Natural killer cell treated with Interleukin-12 subunit alpha and Interleukin-12 subunit beta and Interleukin-15 and Interleukin-18, amount 100 ng/mL, for 72 hours (primary cell): ENCODE data around the gene RPL31. TPM values are rescaled to one million over a fixed set of nuclear protein-coding genes. Genes with fewer than 3 reads are reported as not detected.

ENCODE experiments used
- ATAC-seq, 2 donors: fragments of 150-1000 bp; cut with Tn5 transposase in 1 of 2; sonication (Bioruptor Pico), chemical (Tn5 transposase) in 1 of 2; 2 replicates each; pipeline ENCODE4 v1.10.0; 2021
- DNase-seq: peaks from one replicate; pipeline ENCODE4 v3.0.0; 2022; ENCODE audit warnings: low spot score
- H3K27ac Mint-ChIP-seq, 2 donors: 1 replicate in 1 of 2; 2 replicates in 1 of 2; pipeline ENCODE4 v1.8.0; 2022; ENCODE audit warnings: mixed read lengths in 2 of 2, mild to moderate bottlenecking in 1 of 2, moderate library complexity in 1 of 2
- H3K27me3 Mint-ChIP-seq, 2 donors: 1 replicate in 1 of 2; 2 replicates in 1 of 2; pipeline ENCODE4 v1.8.0; 2022; ENCODE audit warnings: mixed read lengths in 2 of 2
- H3K36me3 Mint-ChIP-seq: one replicate; pipeline ENCODE4 v1.8.0; 2022; ENCODE audit warnings: mixed read lengths
- H3K4me1 Mint-ChIP-seq, 2 donors: 1 replicate in 1 of 2; 2 replicates in 1 of 2; pipeline ENCODE4 v1.8.0; 2022; ENCODE audit warnings: low read depth in 2 of 2, mixed read lengths in 2 of 2, mild to moderate bottlenecking in 1 of 2
- H3K4me3 Mint-ChIP-seq: one replicate; pipeline ENCODE4 v1.8.0; 2022; ENCODE audit warnings: mixed read lengths
- H3K9me3 Mint-ChIP-seq: 2 replicates; pipeline ENCODE4 v1.8.0; 2022; ENCODE audit warnings: mixed read lengths
- total RNA-seq, 2 donors: library from RNA; stranded (reverse); gene quantifications; one replicate each; pipeline ENCODE4 v1.2.3, GENCODE V29; 2022

RPL31 gene
- total RNA-seq, 2 donors from 2014 or later: 623 to 1,027 TPM

DNA sequence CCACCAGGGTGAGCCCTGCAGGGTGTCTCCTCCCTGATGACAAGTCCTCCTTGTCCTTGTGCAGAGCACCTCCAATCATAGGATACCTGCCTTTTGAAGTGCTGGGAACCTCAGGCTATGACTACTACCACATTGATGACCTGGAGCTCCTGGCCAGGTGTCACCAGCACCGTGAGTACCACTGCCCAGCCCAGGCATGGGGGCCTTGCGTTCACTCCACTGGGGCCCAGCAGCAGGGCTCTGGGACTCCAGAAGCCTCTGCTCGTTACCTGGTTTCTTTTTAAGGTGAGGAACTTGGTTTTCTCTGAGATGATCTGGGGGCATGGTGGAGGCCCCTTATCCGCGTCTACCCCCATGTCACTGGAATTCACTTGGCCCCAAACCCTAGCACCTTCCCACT is 36.5 kb upstream of the RPL31 start:
- no peak overlapping the region for H3K27ac Mint-ChIP-seq

DNA sequence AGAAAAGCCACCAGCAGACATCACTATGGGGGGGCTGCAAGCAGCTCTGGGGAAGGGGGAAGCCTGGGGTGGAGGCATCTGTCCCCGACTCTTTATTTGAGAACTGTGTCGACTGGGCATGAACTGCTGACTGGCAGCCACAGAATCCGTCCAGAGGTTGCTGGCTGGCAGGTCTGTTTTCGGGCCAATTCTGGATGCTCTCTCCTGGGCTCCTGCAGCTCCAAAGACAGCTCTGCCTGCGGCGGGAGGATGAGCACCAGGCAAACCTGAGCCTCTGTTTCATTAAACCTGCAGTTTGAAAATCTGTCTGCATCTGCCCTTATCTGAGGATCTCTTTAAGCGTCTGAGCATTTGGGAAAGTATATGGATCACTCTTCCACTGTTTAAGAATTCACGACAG is 34.4 kb upstream of the RPL31 start:
- H3K36me3 Mint-ChIP-seq: no peaks in the 10 kb centered on the region

More for the DNA sequence above, 36.5 kb upstream of the RPL31 start:
- ATAC-seq: no peak
- DNase-seq: peak; percentile 29
- H3K36me3 Mint-ChIP-seq: no peaks in the 10 kb centered on the region
- H3K9me3 Mint-ChIP-seq: no peaks in the 10 kb centered on the region
- H3K4me3 Mint-ChIP-seq: no peak overlapping the region
- H3K27me3 Mint-ChIP-seq: no peaks in the 10 kb centered on the region
- H3K4me1 Mint-ChIP-seq: no peaks in the 10 kb centered on the region

DNA sequence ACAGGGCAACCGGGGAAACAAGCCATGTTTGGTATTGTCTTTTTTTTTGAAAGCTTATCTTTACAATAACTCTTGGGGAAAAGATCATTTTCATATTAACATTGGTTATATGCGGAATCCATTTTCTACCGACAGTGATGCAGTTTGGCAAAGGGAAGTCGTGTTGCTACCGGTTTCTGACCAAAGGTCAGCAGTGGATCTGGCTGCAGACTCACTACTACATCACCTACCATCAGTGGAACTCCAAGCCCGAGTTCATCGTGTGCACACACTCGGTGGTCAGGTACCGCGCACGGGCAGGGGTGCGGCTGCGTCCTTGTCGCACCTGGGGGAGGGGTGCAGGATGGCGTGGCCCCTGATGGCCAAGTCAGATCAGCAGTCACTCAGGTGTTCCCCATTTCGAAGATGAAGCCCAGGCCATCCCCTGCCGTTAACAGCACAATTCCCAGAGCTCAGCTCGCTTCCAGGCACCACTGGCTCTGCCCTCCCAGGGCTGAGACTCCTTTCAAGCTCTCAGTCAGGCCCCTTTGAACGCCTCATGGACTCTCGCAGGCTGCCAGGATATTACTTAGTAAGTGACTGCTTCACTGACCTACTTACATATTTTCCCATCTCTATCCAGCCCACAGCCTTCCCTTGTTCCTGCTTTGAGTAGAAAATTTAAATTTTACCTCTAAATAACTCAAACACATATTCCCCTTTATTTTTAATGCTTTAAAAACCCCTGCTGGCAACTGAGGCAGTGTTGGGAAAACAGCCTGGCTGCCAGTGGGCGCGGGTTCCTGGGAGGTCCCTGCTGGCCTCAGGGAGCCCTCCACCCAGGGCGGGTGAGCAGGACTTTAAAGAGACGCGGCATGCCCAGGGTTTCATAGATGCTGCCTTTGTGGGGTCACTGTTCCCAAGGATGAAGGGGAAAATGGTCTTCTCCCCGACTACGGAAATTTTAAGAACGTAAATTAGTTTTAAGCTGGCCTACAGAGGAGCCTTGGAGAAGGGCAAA is 33.6 kb upstream of the RPL31 start:
- no peaks in the 10 kb centered on the region for H3K36me3 Mint-ChIP-seq
- H3K4me1 Mint-ChIP-seq: no peaks in the 10 kb centered on the region
- peaks cover 0 to 2% of the 10 kb centered on the region in 2 donors for H3K27me3 Mint-ChIP-seq
- no peaks in the 10 kb centered on the region for H3K9me3 Mint-ChIP-seq
- no peak for ATAC-seq
- no peak overlapping the region for H3K27ac Mint-ChIP-seq
- H3K4me3 Mint-ChIP-seq: no peak overlapping the region
- DNase-seq: peak; percentile 37

More for the DNA sequence above, 34.4 kb upstream of the RPL31 start:
- DNase-seq (peak; percentile 12), ATAC-seq (no peak)
- Mint-ChIP-seq H3K9me3 (no peaks in the 10 kb centered on the region), H3K4me1 (no peaks in the 10 kb centered on the region), H3K4me3 (no peak overlapping the region), H3K27me3 (peaks cover 0 to 2% of the 10 kb centered on the region in 2 donors), H3K27ac (no peak overlapping the region)

DNA sequence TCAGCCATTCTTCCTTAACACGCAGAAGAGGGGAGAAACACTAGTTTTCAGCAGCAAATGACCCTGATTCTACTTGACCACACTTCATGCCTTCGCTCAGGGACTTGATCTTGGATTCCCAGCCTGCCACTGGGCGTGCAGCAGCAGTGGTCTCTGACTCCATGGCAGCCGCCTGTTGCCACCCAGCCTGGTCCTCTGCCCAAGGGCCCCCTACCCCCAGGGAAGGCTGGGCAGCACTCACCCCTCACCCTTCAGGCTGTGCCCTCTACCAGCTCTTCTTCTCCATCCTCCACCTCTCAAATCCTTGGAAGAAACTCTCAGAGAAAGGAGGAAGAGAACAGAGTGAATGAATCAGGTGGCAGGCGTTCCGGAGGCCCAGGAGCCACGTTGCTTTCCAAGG is 32.1 kb upstream of the RPL31 start:
- H3K9me3 Mint-ChIP-seq: no peaks in the 10 kb centered on the region
- no peak for ATAC-seq
- H3K27ac Mint-ChIP-seq: no peak overlapping the region
- DNase-seq: no peak
- H3K4me3 Mint-ChIP-seq: no peak overlapping the region
- H3K36me3 Mint-ChIP-seq: no peaks in the 10 kb centered on the region
- H3K27me3 Mint-ChIP-seq: peaks cover 0 to 4% of the 10 kb centered on the region in 2 donors
- no peaks in the 10 kb centered on the region for H3K4me1 Mint-ChIP-seq

DNA sequence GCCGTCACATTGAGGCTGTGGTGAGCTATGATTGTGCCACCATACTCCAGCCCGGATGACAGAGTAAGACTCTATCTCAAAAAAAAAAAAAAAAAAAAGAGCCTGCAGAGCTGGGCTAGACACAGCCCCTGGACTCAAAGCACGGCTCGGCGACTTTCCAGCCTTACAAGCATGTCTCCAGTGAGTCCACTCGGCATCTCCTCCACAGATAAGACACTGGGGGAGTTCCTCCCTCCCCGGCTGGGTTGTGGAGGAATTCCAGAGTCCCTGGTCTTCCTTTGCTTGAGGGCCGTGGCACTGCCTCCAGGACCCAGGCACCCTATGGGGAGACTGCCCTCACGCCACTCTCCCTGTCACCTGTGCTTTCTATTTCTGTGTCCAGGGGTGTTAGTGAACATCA is 30.9 kb upstream of the RPL31 start:
- Mint-ChIP-seq H3K36me3 (no peaks in the 10 kb centered on the region), H3K9me3 (no peaks in the 10 kb centered on the region), H3K4me3 (no peak overlapping the region), H3K27me3 (peaks cover 0 to 5% of the 10 kb centered on the region in 2 donors), H3K4me1 (no peaks in the 10 kb centered on the region), H3K27ac (no peak overlapping the region)
- ATAC-seq: peak in 1 of 2 donors; percentile 22
- peak; percentile 39 for DNase-seq

DNA sequence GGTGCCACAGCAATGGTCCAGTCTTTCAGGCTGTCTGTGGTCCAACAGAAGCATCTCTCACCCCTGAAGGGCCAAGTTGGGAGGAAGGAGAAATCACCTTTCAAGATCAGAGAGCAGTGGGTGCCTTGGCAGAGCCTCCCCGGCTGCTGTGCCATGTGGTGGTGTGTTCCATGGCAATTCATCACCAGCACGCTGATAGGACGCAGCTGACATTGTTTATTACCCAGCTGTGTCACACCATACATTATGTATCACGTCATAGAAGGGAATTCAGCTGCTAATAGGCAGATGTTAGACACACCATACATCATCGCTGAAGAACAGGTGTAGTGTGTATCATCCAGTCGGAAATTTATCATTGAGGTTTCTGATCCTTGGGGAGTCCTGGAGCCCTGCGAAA is 29.6 kb upstream of the RPL31 start:
- peaks cover 0 to 5% of the 10 kb centered on the region in 2 donors for H3K27me3 Mint-ChIP-seq
- H3K27ac Mint-ChIP-seq: no peak overlapping the region
- no peaks in the 10 kb centered on the region for H3K9me3 Mint-ChIP-seq
- H3K4me1 Mint-ChIP-seq: no peaks in the 10 kb centered on the region
- H3K4me3 Mint-ChIP-seq: no peak overlapping the region
- no peak for DNase-seq
- no peaks in the 10 kb centered on the region for H3K36me3 Mint-ChIP-seq
- ATAC-seq: no peak

DNA sequence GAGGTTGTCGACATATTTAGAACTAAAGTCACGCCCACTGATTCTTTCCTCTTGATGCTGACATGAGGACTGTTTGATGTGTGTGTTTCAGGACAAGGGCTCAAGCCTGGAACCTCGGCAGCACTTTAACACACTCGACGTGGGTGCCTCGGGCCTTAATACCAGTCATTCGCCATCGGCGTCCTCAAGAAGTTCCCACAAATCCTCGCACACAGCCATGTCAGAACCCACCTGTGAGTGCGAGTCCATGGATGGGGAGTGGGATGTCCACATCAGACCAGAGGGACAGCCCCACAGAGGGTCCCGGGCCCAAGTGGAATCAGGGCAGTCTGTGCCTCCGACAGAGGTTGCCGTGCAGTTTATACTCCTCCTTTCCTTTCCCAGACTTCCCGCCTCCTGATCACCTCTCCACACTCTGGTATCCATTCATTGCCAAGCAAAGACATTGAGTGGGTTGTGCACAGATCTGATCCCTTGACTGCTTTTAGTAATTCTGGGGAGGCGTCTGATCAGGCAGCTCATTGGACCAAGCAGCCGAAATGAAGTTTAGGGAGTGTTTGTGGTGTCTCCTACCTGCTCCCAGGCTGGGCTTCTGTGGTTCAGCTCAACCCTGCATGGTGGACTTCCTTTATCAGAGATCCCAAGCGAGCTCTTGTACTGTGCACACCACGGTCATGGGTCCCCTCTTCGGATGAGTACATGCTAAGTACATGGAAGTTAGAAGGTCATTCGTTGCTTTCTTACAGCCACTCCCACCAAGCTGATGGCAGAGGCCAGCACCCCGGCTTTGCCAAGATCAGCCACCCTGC is 27.2 kb upstream of the RPL31 start:
- no peaks in the 10 kb centered on the region for H3K36me3 Mint-ChIP-seq

DNA sequence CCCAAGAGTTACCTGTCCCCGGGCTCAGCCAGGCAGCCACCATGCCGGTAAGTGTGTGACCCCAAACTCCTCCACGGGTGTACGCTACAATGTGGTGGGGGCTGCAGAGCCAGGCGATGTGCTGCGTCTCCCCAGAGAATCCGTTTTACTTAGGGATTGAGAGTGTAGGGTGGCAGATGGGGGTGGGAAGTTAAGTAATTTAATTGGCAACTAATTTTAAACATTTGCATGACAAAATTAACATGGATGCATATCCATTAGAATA is 26.6 kb upstream of the RPL31 start:
- no peak overlapping the region for H3K4me3 Mint-ChIP-seq
- no peak overlapping the region for H3K27ac Mint-ChIP-seq
- H3K27me3 Mint-ChIP-seq: peaks cover 0 to 5% of the 10 kb centered on the region in 2 donors
- H3K9me3 Mint-ChIP-seq: no peaks in the 10 kb centered on the region
- no peak for DNase-seq
- ATAC-seq: no peak
- no peaks in the 10 kb centered on the region for H3K36me3 Mint-ChIP-seq
- H3K4me1 Mint-ChIP-seq: no peaks in the 10 kb centered on the region

More for the DNA sequence above, 27.2 kb upstream of the RPL31 start:
- H3K27me3 Mint-ChIP-seq: peaks cover 0 to 5% of the 10 kb centered on the region in 2 donors
- ATAC-seq (no peak), DNase-seq (peak; percentile 57)
- no peak overlapping the region for H3K4me3 Mint-ChIP-seq
- no peak overlapping the region for H3K27ac Mint-ChIP-seq
- no peaks in the 10 kb centered on the region for H3K9me3 Mint-ChIP-seq
- H3K4me1 Mint-ChIP-seq: no peaks in the 10 kb centered on the region

DNA sequence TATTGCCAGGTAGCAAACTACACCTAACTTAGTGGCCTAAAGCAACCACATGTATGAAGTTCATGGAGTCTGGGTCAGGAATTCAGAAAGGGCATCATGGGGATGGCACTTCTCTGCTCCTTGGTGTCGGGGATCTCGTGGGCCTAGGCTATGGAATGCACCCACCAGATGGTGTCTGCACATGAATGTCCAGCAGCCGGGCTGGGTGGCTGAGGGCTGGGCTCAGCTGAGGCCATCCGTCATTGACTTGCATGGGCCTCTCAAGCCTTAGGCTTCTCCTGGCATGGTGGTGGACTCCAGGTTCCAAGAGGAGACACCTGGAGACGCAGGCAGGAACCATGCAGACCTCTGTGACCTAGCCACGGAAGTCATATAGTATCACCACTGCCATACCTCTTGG is 26.0 kb upstream of the RPL31 start:
- H3K27me3 Mint-ChIP-seq: peaks cover 0 to 5% of the 10 kb centered on the region in 2 donors
- no peak overlapping the region for H3K4me3 Mint-ChIP-seq
- H3K4me1 Mint-ChIP-seq: no peaks in the 10 kb centered on the region
- DNase-seq (peak; percentile 8), ATAC-seq (no peak)
- no peaks in the 10 kb centered on the region for H3K9me3 Mint-ChIP-seq
- H3K36me3 Mint-ChIP-seq: no peaks in the 10 kb centered on the region
- no peak overlapping the region for H3K27ac Mint-ChIP-seq

DNA sequence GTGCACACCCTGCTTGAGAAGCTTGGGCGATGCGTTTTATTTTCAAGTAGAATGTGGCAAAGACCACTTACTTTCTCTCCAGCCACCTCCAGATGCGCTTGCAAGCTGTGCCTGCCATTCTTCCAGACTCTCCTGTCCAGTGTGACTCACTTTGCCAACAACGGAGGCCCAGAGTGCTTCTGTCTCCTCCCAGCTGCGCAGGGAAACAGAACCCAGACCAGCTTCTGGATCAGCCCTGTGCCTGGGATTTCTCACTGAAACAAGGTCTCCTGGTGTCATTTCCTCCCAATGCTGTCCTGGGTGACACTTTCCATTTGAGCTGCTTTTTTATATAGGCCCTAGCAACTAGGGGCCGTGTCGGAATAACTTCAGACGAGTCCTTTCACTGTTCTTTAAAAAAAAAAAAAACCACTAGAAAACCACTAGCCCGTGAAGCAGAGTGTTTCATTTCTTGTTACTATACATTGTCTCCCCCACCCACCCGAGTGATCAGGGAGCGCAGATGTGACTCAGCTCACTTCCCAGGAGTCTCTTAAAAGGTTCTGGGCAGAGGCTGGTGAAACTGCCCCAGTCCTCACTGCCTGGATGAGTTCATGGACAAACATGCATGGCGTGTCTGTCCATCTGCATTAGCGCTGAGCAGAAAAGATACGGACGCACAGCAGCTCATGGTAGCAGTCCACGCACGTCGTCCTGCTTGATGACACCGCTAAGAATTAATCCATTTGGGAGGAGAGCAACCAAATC is 25.3 kb upstream of the RPL31 start:
- DNase-seq (no peak), ATAC-seq (no peak)
- peaks cover 0 to 2% of the 10 kb centered on the region in 2 donors for H3K27me3 Mint-ChIP-seq
- no peak overlapping the region for H3K4me3 Mint-ChIP-seq
- H3K36me3 Mint-ChIP-seq: no peaks in the 10 kb centered on the region
- H3K27ac Mint-ChIP-seq: peak overlapping the region in 1 of 2 donors; percentile 51
- no peaks in the 10 kb centered on the region for H3K9me3 Mint-ChIP-seq
- no peaks in the 10 kb centered on the region for H3K4me1 Mint-ChIP-seq

DNA sequence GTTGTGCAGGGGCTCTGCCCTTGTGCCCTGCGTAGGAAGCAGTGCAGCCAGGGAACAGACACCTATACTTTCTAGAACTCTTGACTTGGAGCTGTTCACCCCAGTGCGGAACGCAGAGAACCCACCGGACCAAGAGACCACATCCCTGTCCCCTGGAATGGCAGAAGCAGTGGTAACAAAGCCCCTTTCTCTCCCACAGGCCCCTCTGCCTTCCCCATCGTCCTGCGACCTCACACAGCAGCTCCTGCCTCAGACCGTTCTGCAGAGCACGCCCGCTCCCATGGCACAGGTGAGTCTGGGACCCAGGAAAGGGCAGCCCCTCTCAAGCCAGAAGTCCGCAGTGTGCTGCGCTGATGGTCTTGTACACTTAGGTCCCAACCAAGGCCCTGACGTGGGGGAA is 24.6 kb upstream of the RPL31 start:
- DNase-seq: no peak
- no peaks in the 10 kb centered on the region for H3K4me1 Mint-ChIP-seq
- peaks cover 0 to 3% of the 10 kb centered on the region in 2 donors for H3K27me3 Mint-ChIP-seq
- H3K9me3 Mint-ChIP-seq: no peaks in the 10 kb centered on the region
- no peak overlapping the region for H3K4me3 Mint-ChIP-seq
- no peaks in the 10 kb centered on the region for H3K36me3 Mint-ChIP-seq
- H3K27ac Mint-ChIP-seq: no peak overlapping the region
- ATAC-seq: peak in 1 of 2 donors; percentile 33

DNA sequence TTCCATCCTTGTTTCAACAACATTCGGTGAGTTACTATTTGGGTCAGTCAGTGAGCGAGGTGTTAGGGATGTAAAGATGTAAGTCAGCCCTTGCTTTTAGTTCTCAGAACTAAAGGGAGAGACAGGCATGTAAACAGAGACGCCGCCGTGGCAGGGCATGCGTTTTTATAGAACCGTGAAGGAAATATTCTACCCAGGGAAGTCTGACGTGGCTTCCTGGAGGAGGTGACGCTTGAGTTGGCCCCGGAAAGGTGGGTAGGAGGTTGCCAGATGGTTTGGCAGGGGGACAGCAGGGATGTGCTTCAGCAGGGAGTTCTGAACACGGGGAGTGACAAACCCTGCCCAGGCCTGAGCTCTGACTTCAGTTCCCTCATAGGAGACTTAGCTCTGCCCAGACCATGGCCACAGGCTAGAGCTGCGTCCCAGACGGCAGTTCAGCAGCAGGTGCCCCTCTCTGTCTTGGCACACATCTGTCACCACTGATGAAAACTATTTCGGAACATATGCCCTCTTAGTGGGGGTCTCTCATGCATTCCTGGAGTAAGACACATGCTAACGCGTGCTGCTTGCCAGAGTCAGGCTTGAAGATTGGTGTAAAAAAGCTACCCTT is 23.4 kb upstream of the RPL31 start:
- H3K27me3 Mint-ChIP-seq: peaks cover 0 to 5% of the 10 kb centered on the region in 2 donors
- H3K27ac Mint-ChIP-seq: no peak overlapping the region
- no peaks in the 10 kb centered on the region for H3K36me3 Mint-ChIP-seq
- ATAC-seq (no peak), DNase-seq (no peak)
- no peaks in the 10 kb centered on the region for H3K4me1 Mint-ChIP-seq
- no peak overlapping the region for H3K4me3 Mint-ChIP-seq
- no peaks in the 10 kb centered on the region for H3K9me3 Mint-ChIP-seq

DNA sequence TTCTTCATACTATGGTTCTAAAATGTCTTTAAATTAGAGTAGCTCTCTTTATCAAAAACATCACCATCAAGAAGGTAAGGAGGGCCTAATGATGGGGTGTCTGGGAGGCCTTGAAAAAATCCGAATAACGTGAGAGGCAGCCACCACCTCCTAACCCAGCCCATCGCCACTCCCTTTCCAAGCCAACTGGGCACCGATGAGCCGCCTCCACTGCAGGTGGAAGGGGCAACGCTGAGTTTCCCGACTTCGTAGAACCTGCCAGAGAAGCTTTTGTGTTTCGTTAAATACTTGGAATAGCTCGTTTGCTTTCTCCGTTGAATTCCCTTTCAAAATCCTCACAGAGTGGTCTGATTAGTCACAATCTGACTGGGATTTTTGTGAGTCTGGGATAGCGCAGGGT is 22.0 kb upstream of the RPL31 start:
- ATAC-seq (no peak), DNase-seq (no peak)
- H3K4me1 Mint-ChIP-seq: no peaks in the 10 kb centered on the region
- H3K27me3 Mint-ChIP-seq: peaks cover 5% of the 10 kb centered on the region in 2 donors
- H3K36me3 Mint-ChIP-seq: no peaks in the 10 kb centered on the region
- no peak overlapping the region for H3K4me3 Mint-ChIP-seq
- no peak overlapping the region for H3K27ac Mint-ChIP-seq
- H3K9me3 Mint-ChIP-seq: no peaks in the 10 kb centered on the region
